HT1080 (cell line): ENCODE results near the gene BTN1A1. TPM values are rescaled to one million over a fixed set of nuclear protein-coding genes. Genes with fewer than 3 reads are reported as not detected.
A peak's percentile ranks its signal among the peaks of the same experiment; 100 is the strongest.

Experiments
- DNase-seq: peaks from one replicate; pipeline ENCODE4 v3.0.0-alpha.2; 2015; ENCODE audit warnings: low read depth
- total RNA-seq: library from RNA; depleted of rRNA; stranded (reverse); fragments of >200 nt; shearing (Covaris generic); gene quantifications from 2 replicates; pipeline ENCODE4 v1.2.3, GENCODE V29; 2014

BTN1A1 gene
- total RNA-seq, 1 experiment from 2014 or later = not detected

- no peak for DNase-seq
Measured at GRCh38 chr6:26475823-26476729, 24.0 kb upstream of the BTN1A1 start.

- no peak for DNase-seq
Measured at GRCh38 chr6:26476896-26477295, 23.2 kb upstream of the BTN1A1 start.

GRCh38 chr6:26477426-26477825 is 22.7 kb upstream of the BTN1A1 start:
- DNase-seq = no peak

GRCh38 chr6:26478100-26478984 is 21.8 kb upstream of the BTN1A1 start:
- no peak for DNase-seq

- DNase-seq = no peak
Measured at GRCh38 chr6:26478985-26479278, 21.2 kb upstream of the BTN1A1 start.

- no peak for DNase-seq
Measured at GRCh38 chr6:26482338-26482737, 17.8 kb upstream of the BTN1A1 start.

- DNase-seq = no peak
Measured at GRCh38 chr6:26483727-26484126, 16.4 kb upstream of the BTN1A1 start.

GRCh38 chr6:26484161-26484560 is 15.9 kb upstream of the BTN1A1 start:
- DNase-seq = no peak

GRCh38 chr6:26485112-26485780 is 14.9 kb upstream of the BTN1A1 start:
- no peak for DNase-seq

GRCh38 chr6:26486358-26486757 is 13.7 kb upstream of the BTN1A1 start:
- no peak for DNase-seq

GRCh38 chr6:26487466-26487865 is 12.6 kb upstream of the BTN1A1 start:
- no peak for DNase-seq

- no peak for DNase-seq
Measured at GRCh38 chr6:26489996-26490964, 9.8 kb upstream of the BTN1A1 start.

- no peak for DNase-seq
Measured at GRCh38 chr6:26491604-26492003, 8.5 kb upstream of the BTN1A1 start.

GRCh38 chr6:26493258-26493657 is 6.8 kb upstream of the BTN1A1 start:
- peak; percentile 41 for DNase-seq

GRCh38 chr6:26494117-26494516 is 6.0 kb upstream of the BTN1A1 start:
- DNase-seq = no peak

- DNase-seq = no peak
Measured at GRCh38 chr6:26495281-26495680, 4.8 kb upstream of the BTN1A1 start.

GRCh38 chr6:26497610-26498009 is 2.5 kb upstream of the BTN1A1 start:
- no peak for DNase-seq

GRCh38 chr6:26501482-26501986 is 1.4 kb downstream of the BTN1A1 start:
- no peak for DNase-seq

GRCh38 chr6:26502165-26502564 is 2.1 kb downstream of the BTN1A1 start:
- DNase-seq = no peak

- no peak for DNase-seq
Measured at GRCh38 chr6:26502626-26503025, 2.5 kb downstream of the BTN1A1 start.
